Psoas muscle (tissue), 8 donors: ENCODE results near the gene MTMR12. TPM values are rescaled to one million over a fixed set of nuclear protein-coding genes. Genes with fewer than 3 reads are reported as not detected.
"Not testable (repeated sequence)": the region's sequence is repeated elsewhere in the genome, so short reads cannot be mapped to it uniquely, and the experiment has no call there.

ENCODE experiments used
- ATAC-seq, 4 donors: fragments of 200-7000 bp; cut with Tn5 transposase; one replicate each; pipeline ENCODE4 v1.9.1; 2020; ENCODE audit warnings: moderate library complexity in 3 of 4, mild to moderate bottlenecking in 2 of 4
- DNase-seq, 2 donors: peaks; one replicate each; pipeline ENCODE4 v3.0.0-alpha.2; 2020
- H3K27ac ChIP-seq: fragments of 200-600 bp; one replicate; pipeline ENCODE4 v1.8.0; 2022
- H3K27me3 ChIP-seq, 3 donors: fragments of 200-600 bp in 1 of 3; one replicate each; pipeline versions ENCODE4 v1.6.1 to v1.8.0; 2013 to 2022; ENCODE audit warnings: low read length in 2 of 3, mild to moderate bottlenecking in 2 of 3, moderate library complexity in 1 of 3; ENCODE audit not compliant: insufficient read depth in 3 of 3
- H3K36me3 ChIP-seq, 2 donors: fragments of 200-600 bp in 1 of 2; one replicate each; pipeline versions ENCODE4 v1.6.1 to v1.8.0; 2013 to 2022; ENCODE audit warnings: low read depth in 1 of 2, mild to moderate bottlenecking in 1 of 2, moderate library complexity in 1 of 2; ENCODE audit not compliant: insufficient read depth in 1 of 2
- H3K4me1 ChIP-seq: fragments of 200-600 bp; one replicate; pipeline ENCODE4 v1.8.0; 2022
- H3K4me3 ChIP-seq: fragments of 200-600 bp; one replicate; pipeline ENCODE4 v1.8.0; 2022; ENCODE audit warnings: mild to moderate bottlenecking
- H3K9me3 ChIP-seq: fragments of 200-600 bp; one replicate; pipeline ENCODE4 v1.8.0; 2022
- WGBS, 3 donors: extraction: QIAGEN DNeasy Blood & Tissue Kit; methylation state at CpG; one replicate each; pipeline versions ENCODE4 v1.1.6 to v1.1.7; 2013; 5-methylcytosine and 5-hydroxymethylcytosine counted together
- intact Hi-C, 2 donors: fragments of 100-400 bp; cut with DNase I; formaldehyde crosslinking; loops; one replicate each; pipeline versions ENCODE4 v1.11.0 to v1.14.2; 2022
- polyA plus RNA-seq, 3 donors: library from polyadenylated mRNA; stranded (reverse); fragments of 200-250 nt; gene quantifications; one replicate each; pipeline ENCODE4 v1.2.3, GENCODE V29; 2013
- total RNA-seq, 4 donors: library from RNA; stranded (reverse); fragmentation: NEBNext Ultra II Directional in 2 of 4; extraction: Animal tissue kit (Norgen Biotek cat#: 25700) in 2 of 4; gene quantifications; one replicate each; pipeline versions ENCODE4 v1.2.1 to v1.2.4, GENCODE V29; 2021 to 2023
- TF ChIP-seq, protein P1 (sequence below): fragments of 200-600 bp; IDR thresholded peaks from one replicate; pipeline ENCODE4 v1.8.0; 2022; ENCODE audit warnings: antibody characterized with exemption
- donor health status: healthy with polysubstance abuse.
- donor health status: DM: no; HTN: no; CAD: no; lungs with moderate emphysema.
- donor health status: Bipolar disorder and iron deficiency.
- donor health status: healthy.
- donor health status: DM: yes; HTN: yes; CAD: no.
- donor health status: DM: no; HTN: no; CAD: no.
- donor health status: DM: no; HTN: no; CAD: no.
- donor health status: DM: yes; HTN: yes; CAD: no.

Gene MTMR12
- total and polyA plus RNA-seq, 7 donors, result 2.4 to 8.9 (median 8.2) TPM

DNA sequence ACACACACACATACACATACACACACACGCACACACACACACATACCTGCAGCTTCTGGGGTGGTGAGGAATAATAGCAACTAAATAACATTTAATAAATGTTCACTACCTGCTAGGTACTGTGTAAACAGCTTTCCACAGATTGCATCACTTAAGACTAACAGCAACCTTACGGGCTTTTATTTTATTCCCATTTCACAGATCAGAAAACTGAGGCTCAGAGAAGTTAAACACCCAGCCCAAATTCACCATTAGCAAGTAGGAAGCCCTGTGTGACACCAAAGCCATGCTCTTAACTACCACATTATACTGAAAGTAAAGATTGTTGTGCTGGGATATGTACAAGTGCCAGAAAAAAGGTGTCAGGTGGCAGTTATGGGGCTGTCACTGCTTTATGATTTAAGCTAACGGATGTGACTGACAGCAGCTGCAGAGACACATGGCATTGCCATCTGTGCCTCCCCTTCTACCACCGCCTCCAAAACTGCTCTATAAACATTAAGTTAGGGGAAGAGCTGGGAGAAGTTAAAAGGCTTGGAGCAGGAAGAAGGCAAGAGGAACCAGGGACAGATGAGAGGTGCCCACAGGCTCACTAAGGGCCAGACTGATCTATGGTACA lies 13.6 kb downstream of the MTMR12 start:
- ATAC-seq (peak in 1 of 4 donors; percentile 22), DNase-seq (no peak)
- H3K27ac ChIP-seq, result no peak overlapping the region
- H3K9me3 ChIP-seq, result no peaks in the 10 kb centered on the region
- TF ChIP-seq, protein P1, sequence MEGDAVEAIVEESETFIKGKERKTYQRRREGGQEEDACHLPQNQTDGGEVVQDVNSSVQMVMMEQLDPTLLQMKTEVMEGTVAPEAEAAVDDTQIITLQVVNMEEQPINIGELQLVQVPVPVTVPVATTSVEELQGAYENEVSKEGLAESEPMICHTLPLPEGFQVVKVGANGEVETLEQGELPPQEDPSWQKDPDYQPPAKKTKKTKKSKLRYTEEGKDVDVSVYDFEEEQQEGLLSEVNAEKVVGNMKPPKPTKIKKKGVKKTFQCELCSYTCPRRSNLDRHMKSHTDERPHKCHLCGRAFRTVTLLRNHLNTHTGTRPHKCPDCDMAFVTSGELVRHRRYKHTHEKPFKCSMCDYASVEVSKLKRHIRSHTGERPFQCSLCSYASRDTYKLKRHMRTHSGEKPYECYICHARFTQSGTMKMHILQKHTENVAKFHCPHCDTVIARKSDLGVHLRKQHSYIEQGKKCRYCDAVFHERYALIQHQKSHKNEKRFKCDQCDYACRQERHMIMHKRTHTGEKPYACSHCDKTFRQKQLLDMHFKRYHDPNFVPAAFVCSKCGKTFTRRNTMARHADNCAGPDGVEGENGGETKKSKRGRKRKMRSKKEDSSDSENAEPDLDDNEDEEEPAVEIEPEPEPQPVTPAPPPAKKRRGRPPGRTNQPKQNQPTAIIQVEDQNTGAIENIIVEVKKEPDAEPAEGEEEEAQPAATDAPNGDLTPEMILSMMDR, result no peak
- WGBS, 3 donors, result 64 to 69% (median 67%) methylated on average over 4 of the region's 4 CpGs
- H3K4me1 ChIP-seq, result peaks cover 33% of the 10 kb centered on the region
- intact Hi-C loops, result no loop called here
- no peaks in the 10 kb centered on the region for H3K27me3 ChIP-seq
- H3K4me3 ChIP-seq, result no peak overlapping the region
- H3K36me3 ChIP-seq, result peaks cover 0 to 20% of the 10 kb centered on the region in 2 donors

DNA sequence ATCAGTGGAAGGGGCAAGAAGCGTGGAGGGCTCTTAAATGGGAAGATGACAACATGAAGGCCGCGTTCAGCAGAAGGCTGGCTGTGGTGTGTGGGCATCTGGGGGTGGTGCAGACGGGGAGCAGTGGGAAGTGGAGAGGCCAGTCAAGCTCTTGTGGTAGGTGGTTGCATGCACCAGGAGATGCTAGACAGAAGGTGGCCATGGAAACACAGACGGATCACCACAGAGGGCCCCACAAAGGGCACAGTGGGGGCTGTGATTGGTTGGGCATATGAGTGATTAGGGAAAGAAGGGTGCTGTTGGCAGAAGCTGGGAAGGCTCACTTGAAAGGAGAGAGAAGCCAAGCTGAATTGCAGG lies 14.7 kb downstream of the MTMR12 start:
- Histone ChIP-seq H3K4me1 (peaks cover 28% of the 10 kb centered on the region), H3K36me3 (peaks cover 0 to 22% of the 10 kb centered on the region in 2 donors), H3K27ac (no peak overlapping the region), H3K4me3 (no peak overlapping the region), H3K9me3 (no peaks in the 10 kb centered on the region), H3K27me3 (no peaks in the 10 kb centered on the region)
- WGBS, 3 donors, result 77 to 79% (median 77%) methylated on average over 5 of the region's 5 CpGs
- ATAC-seq (no peak), DNase-seq (no peak)
- TF ChIP-seq, protein P1, result no peak
- intact Hi-C loops, result no loop called here

DNA sequence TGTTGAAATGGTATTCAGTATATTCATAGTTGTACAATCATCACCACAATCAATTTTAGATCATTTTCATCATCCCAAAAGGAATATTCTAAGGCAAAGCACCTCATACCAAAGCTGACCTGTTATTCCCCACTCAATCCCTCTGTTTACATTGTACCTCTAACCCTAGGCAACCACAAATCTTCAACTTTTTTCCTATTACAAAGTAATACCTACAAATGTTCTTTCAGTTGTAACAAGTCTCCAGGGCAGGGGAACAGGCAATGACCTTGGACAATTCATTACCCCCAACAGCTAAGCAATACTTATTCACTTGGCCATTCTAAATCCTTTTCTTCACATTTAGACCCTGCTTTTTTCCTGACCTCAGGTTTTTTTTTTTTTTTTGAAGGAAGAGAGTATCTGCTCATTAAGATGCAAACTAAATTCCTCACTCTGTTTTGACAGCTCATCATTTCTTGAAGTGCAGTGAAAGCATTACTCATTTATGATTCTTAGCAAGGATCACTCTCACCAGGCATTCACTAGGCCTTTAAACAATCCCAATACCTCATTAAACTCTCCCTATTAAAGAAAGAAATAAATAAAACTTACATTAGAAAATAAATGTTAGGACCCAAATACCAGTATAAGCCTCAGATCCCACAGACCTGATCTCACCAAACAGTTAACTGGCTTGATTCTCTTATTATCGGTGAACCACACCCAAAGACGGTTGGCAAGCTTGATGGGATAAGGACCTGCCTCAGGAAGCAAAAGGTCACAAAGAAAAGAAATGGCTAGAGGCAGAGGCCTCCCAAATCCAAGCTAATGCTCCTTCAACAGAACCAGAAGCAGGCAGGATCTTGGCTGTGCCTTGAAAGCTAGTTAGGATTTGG lies 15.3 kb downstream of the MTMR12 start:
- DNase-seq (no peak), ATAC-seq (no peak)
- H3K27me3 ChIP-seq, result no peaks in the 10 kb centered on the region
- H3K36me3 ChIP-seq, result peaks cover 0 to 24% of the 10 kb centered on the region in 2 donors
- H3K4me3 ChIP-seq, result no peak overlapping the region
- WGBS, 3 donors, result 41 to 63% (median 46%) methylated on average over 2 of the region's 2 CpGs
- no peak overlapping the region for H3K27ac ChIP-seq
- peaks cover 23% of the 10 kb centered on the region for H3K4me1 ChIP-seq
- intact Hi-C loops, result no loop called here
- H3K9me3 ChIP-seq, result no peaks in the 10 kb centered on the region
- TF ChIP-seq, protein P1, result no peak

DNA sequence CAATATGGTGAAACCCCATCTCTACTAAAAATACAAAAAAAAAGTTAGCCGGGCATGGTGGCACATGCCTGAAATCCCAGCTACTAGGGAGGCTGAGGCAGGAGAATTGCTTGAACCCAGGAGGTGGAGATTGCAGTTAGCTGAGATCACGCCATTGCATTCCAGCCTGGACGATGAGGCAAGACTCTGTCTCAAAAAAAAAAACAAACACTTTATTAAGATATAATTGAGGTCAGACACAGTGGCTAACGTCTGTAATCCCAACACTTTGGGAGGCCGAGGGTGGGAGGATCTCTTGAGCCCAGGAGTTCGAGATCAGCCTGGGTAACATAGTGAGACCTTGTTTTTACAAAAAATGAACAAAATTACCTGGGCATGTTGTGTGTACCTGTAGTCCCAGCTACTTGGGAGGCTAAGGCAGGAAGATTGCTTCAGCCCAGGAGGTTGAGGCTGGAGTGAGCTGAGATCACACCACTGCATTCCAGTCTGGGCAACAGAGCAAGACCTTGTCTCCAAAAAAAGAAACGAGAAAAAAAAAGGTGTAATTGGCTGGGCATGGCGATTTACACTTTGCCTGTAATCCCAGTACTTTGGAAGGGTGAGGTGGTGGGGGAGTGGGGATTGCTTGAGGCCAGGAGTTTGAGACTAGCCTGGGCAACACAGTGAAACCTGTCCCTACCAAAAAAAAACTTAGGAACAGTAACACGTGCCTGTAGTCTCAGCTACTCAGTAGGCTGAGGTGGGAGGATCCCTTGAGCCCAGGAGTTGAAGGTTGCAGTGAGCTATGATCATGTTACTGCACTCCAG lies 16.6 kb downstream of the MTMR12 start:
- ATAC-seq, result peak in 2 of 4 donors; percentile 30 to 58
- intact Hi-C loops, H3K9me3 ChIP-seq, H3K4me3 ChIP-seq, H3K27me3 ChIP-seq, H3K27ac ChIP-seq, DNase-seq: not testable (repeated sequence)
- Histone ChIP-seq H3K36me3 (peaks cover 0 to 24% of the 10 kb centered on the region in 2 donors), H3K4me1 (peaks cover 23% of the 10 kb centered on the region)
- WGBS, 3 donors, result 61 to 69% (median 67%) methylated on average over 9 of the region's 9 CpGs

DNA sequence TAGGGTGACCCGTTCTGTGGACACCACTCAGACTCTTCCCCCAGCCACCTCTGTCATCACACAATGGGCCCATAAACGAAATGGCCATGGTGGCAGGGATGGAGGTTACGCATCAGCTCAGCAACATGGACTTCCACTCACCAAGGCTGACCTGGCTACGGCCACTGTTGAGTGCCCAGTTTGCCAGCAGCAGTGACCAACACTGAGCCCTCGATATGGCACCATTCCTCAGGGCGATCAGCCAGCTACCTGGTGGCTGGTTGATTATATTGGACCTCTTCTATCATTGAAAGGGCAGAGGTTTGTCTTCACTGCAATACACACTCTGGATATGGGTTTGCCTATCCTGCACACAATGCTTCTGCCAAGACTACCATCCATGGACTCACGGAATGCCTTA lies 21.1 kb downstream of the MTMR12 start:
- WGBS, 3 donors, result 93 to 97% (median 95%) methylated on average over 7 of the region's 7 CpGs
- H3K27ac ChIP-seq, result no peak overlapping the region
- H3K27me3 ChIP-seq, result no peaks in the 10 kb centered on the region
- TF ChIP-seq, protein P1, result no peak
- ATAC-seq (no peak), DNase-seq (no peak)
- H3K4me3 ChIP-seq, result no peak overlapping the region
- no peaks in the 10 kb centered on the region for H3K9me3 ChIP-seq
- peaks cover 6% of the 10 kb centered on the region for H3K4me1 ChIP-seq
- intact Hi-C loops, result no loop called here
- H3K36me3 ChIP-seq, result peaks cover 0 to 24% of the 10 kb centered on the region in 2 donors
